ENCODE data around the gene PELI1.

Gene PELI1

GRCh38 chr2:64120928-64121327 is 23.3 kb downstream of the PELI1 start:
- Histone ChIP-seq H3K4me3 (no peak overlapping the region), H3K9me3 (no peaks in the 10 kb centered on the region), H3K27me3 (no peaks in the 10 kb centered on the region), H3K27ac (no peak overlapping the region), H3K36me3 (no peaks in the 10 kb centered on the region), H3K4me1 (peaks cover 0 to 44% (median 13%) of the 10 kb centered on the region in 4 donors)
- TF ChIP-seq, protein P1, sequence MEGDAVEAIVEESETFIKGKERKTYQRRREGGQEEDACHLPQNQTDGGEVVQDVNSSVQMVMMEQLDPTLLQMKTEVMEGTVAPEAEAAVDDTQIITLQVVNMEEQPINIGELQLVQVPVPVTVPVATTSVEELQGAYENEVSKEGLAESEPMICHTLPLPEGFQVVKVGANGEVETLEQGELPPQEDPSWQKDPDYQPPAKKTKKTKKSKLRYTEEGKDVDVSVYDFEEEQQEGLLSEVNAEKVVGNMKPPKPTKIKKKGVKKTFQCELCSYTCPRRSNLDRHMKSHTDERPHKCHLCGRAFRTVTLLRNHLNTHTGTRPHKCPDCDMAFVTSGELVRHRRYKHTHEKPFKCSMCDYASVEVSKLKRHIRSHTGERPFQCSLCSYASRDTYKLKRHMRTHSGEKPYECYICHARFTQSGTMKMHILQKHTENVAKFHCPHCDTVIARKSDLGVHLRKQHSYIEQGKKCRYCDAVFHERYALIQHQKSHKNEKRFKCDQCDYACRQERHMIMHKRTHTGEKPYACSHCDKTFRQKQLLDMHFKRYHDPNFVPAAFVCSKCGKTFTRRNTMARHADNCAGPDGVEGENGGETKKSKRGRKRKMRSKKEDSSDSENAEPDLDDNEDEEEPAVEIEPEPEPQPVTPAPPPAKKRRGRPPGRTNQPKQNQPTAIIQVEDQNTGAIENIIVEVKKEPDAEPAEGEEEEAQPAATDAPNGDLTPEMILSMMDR (IDR thresholded peaks at IDR 0.05), result no peak
- DNase-seq, result no peak
- intact Hi-C loops (cut with DNase I; ENCODE audit: low total_unique reads), result no loop called here

- Histone ChIP-seq H3K4me1 (peaks cover 0 to 52% (median 15%) of the 10 kb centered on the region in 4 donors), H3K4me3 (no peak overlapping the region), H3K36me3 (no peaks in the 10 kb centered on the region), H3K27ac (no peak overlapping the region), H3K9me3 (no peaks in the 10 kb centered on the region), H3K27me3 (no peaks in the 10 kb centered on the region)
- intact Hi-C loops (cut with DNase I; ENCODE audit: low total_unique reads), result no loop called here
- DNase-seq, result no peak
- TF ChIP-seq, protein P1 (IDR thresholded peaks at IDR 0.05), result no peak
Observed at GRCh38 chr2:64120008-64120407, 24.2 kb downstream of the PELI1 start.

DNA sequence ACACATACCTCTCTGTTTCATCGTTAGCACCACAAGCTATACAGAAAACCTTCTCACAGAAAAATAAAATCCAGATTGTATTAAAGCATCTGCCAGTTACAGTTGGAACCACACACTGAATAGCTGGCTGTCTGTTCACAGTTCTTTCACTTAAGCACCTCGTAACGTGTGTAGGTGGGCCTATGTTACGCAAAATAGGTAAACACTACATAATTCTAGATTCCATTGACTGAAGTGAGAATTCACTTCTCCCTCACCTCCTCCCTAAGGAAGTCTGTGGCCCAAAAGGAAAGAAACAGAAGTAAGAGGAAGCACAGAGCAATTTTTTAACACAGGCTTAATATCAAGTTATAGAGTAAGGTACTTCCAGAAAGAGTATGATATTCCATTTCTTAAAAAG is 24.9 kb downstream of the PELI1 start:
- Histone ChIP-seq H3K4me3 (no peak overlapping the region), H3K27me3 (no peaks in the 10 kb centered on the region), H3K36me3 (no peaks in the 10 kb centered on the region), H3K9me3 (no peaks in the 10 kb centered on the region), H3K27ac (no peak overlapping the region), H3K4me1 (peaks cover 0 to 58% (median 19%) of the 10 kb centered on the region in 4 donors)
- no peak for DNase-seq
- intact Hi-C loops (cut with DNase I; ENCODE audit: low total_unique reads), result no loop called here
- TF ChIP-seq, protein P1 (IDR thresholded peaks at IDR 0.05), result no peak

DNA sequence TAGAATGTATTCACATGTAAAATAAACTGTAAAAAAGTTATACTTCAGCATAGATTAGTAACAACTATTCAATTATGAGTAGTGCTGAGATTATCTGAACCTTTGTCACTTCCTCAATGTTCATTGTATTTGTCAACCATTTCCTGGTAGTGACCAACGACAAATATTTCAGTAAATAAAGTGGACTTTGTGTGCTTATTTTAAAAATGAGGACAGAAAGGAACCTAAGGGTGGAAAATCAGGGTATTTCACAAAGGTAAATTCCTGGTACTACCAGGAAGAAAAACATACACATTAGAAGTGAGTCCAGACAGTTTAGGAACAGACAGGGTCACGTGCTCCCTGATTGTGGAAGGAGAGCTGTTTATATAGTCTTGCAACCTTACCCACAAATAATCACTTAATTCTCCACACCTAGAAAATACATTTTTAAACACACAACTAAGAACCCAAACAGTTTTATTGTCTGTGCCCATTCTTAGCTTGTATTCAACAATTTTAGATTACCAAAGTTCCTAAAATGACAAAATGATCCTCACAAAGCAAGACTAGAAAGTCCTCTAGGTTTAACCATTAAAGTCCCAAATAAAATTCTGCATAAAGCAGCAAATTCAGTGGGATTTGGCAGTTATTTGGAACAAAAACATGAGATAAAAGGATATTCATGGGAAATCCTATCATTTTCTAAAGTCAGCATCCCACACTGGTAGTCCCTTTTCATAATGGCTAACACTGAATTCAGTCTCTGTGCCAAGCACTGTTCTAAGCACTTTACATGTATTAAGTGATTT is 28.2 kb downstream of the PELI1 start:
- Histone ChIP-seq H3K27ac (no peak overlapping the region), H3K27me3 (no peaks in the 10 kb centered on the region), H3K4me1 (peaks cover 0 to 92% (median 28%) of the 10 kb centered on the region in 4 donors), H3K4me3 (no peak overlapping the region), H3K36me3 (no peaks in the 10 kb centered on the region), H3K9me3 (no peaks in the 10 kb centered on the region)
- intact Hi-C loops (cut with DNase I; ENCODE audit: low total_unique reads), result no loop called here
- TF ChIP-seq, protein P1 (IDR thresholded peaks at IDR 0.05), result no peak
- DNase-seq, result no peak

- no peak overlapping the region for H3K4me3 ChIP-seq
- TF ChIP-seq, protein P1 (IDR thresholded peaks at IDR 0.05), result no peak
- H3K9me3 ChIP-seq, result no peaks in the 10 kb centered on the region
- H3K36me3 ChIP-seq, result no peaks in the 10 kb centered on the region
- DNase-seq, result no peak
- H3K27me3 ChIP-seq, result no peaks in the 10 kb centered on the region
- intact Hi-C loops (cut with DNase I; ENCODE audit: low total_unique reads), result no loop called here
- H3K4me1 ChIP-seq, result peaks cover 0 to 89% (median 28%) of the 10 kb centered on the region in 4 donors
- H3K27ac ChIP-seq, result no peak overlapping the region
Observed at GRCh38 chr2:64114912-64115277, 29.3 kb downstream of the PELI1 start.

Measured in tibial artery (tissue), 4 donors.